ENCODE results near the gene NFS1.

The NFS1 gene

DNA sequence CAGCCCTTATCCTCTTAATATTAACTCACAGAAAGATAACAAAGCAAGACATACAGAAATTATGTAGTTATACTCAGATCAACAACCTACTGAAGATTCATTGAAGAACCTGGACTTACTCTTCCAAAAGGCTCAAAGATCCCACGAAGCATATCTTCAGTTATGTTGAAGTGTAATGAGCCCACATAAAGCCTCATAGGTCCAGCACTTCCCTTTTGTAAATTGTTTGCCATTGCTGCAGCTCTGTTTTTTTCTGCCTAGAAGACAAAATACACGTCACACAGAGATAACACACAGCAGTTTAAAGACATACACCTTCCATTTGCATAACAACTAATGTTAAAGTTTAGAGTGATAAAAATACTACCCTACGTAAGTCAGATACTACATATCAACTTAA lies 22.5 kb upstream of the NFS1 start:
- no peak overlapping the region for H3K27ac ChIP-seq
- peaks cover 71% of the 10 kb centered on the region for H3K36me3 ChIP-seq (ENCODE audit: insufficient read depth)

DNA sequence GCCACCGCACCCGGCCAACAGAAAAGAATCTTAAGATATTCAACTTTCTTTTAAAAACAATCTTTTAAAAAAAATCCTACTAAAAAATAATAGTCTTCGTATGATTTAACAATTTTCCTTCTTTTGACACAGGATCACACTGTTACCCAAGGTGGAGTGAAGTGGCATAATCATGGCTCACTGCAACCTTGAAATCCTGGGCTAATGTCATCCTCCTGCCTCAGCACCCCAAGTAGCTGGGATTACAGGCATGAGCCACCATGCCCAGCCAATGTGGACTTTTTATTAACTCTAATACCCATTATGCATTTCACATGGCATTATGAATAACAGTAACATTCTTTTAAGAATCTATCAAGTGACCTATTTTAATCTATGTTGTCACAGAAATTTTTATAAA lies 22.1 kb upstream of the NFS1 start:
- H4K20me1 ChIP-seq (ENCODE audit: insufficient read depth) = peaks cover 48% of the 10 kb centered on the region
- H3K27ac ChIP-seq = no peak overlapping the region
- H2AFZ ChIP-seq (ENCODE audit: low read depth) = no peak overlapping the region
- peaks cover 98% of the 10 kb centered on the region for H3K79me2 ChIP-seq (ENCODE audit: insufficient read depth, low read depth)
- no peak overlapping the region for H3K4me3 ChIP-seq (IDR thresholded peaks at IDR 0.05; ENCODE audit: insufficient read depth, low read depth, low read length)
- H3K4me2 ChIP-seq = no peak overlapping the region
- TF ChIP-seq, protein P1, sequence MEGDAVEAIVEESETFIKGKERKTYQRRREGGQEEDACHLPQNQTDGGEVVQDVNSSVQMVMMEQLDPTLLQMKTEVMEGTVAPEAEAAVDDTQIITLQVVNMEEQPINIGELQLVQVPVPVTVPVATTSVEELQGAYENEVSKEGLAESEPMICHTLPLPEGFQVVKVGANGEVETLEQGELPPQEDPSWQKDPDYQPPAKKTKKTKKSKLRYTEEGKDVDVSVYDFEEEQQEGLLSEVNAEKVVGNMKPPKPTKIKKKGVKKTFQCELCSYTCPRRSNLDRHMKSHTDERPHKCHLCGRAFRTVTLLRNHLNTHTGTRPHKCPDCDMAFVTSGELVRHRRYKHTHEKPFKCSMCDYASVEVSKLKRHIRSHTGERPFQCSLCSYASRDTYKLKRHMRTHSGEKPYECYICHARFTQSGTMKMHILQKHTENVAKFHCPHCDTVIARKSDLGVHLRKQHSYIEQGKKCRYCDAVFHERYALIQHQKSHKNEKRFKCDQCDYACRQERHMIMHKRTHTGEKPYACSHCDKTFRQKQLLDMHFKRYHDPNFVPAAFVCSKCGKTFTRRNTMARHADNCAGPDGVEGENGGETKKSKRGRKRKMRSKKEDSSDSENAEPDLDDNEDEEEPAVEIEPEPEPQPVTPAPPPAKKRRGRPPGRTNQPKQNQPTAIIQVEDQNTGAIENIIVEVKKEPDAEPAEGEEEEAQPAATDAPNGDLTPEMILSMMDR (conservative IDR thresholded peaks at IDR 0.05; ENCODE audit: low read depth, low read length) = no peak
- no peak overlapping the region for H3K9ac ChIP-seq
- H3K27me3 ChIP-seq (ENCODE audit: insufficient read depth, low read depth) = no peaks in the 10 kb centered on the region
- peaks cover 71% of the 10 kb centered on the region; the same call in 1 of the 2 replicates for H3K36me3 ChIP-seq (ENCODE audit: insufficient read depth)
- H3K4me1 ChIP-seq (ENCODE audit: low read depth, poor library complexity, severe bottlenecking) = peaks cover 15% of the 10 kb centered on the region

More for the DNA sequence above, 22.5 kb upstream of the NFS1 start:
- TF ChIP-seq, protein P1 (conservative IDR thresholded peaks at IDR 0.05; ENCODE audit: low read depth, low read length) = no peak
- Histone ChIP-seq H3K4me2 (no peak overlapping the region), H3K79me2 (ENCODE audit: insufficient read depth, low read depth) (peaks cover 98% of the 10 kb centered on the region), H3K27me3 (ENCODE audit: insufficient read depth, low read depth) (no peaks in the 10 kb centered on the region), H2AFZ (ENCODE audit: low read depth) (no peak overlapping the region), H3K4me1 (ENCODE audit: low read depth, poor library complexity, severe bottlenecking) (peaks cover 19% of the 10 kb centered on the region), H4K20me1 (ENCODE audit: insufficient read depth) (peaks cover 52% of the 10 kb centered on the region), H3K9ac (no peak overlapping the region), H3K4me3 (IDR thresholded peaks at IDR 0.05; ENCODE audit: insufficient read depth, low read depth, low read length) (no peak overlapping the region)

DNA sequence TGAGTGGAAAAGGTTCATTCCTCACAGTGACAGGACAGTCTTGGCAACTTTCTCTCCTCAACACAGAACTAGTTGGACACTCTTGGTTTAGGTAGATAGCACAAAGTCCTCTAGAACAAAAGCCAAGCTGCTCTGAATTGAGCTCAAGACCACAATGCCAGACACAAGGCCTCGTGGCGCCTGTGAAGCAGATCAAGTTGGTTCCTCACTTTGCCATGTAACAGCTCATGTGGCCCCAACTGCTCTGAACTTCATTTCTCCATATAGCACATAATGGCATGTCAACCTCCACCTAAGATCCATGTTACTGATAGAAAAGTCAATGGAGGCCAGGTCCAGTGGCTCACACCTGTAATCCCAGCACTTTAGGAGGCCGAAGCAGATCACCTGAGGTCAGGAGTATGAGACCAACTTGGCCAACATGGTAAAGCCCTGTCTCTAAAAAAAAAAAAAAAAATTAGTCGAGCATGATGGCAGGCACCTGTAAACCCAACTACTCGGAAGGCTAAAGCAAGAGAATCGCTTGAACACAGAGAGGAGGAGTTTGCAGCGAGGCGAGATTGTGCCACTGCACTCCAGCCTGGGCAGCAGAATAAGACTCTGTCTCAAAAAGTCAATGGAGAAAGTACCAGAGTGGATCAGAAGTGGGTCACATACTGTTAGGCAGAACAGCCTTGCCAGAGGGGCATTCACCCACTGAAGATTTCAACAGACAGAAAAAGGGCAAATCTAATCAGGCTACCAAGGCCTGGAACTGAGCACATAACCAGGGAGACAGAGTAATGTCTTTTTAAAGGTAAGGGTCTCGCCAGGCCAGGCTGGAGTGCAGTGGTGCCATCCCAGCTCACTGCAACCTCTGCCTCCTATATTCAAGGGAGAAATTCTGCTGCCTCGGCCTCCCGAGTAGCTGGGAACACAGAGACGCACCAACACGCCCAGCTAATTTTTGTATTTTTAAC lies 21.3 kb upstream of the NFS1 start:
- Histone ChIP-seq H3K79me2 (ENCODE audit: insufficient read depth, low read depth) (peaks cover 97% of the 10 kb centered on the region), H4K20me1 (ENCODE audit: insufficient read depth) (peaks cover 44% of the 10 kb centered on the region), H3K9ac (no peak overlapping the region)

DNA sequence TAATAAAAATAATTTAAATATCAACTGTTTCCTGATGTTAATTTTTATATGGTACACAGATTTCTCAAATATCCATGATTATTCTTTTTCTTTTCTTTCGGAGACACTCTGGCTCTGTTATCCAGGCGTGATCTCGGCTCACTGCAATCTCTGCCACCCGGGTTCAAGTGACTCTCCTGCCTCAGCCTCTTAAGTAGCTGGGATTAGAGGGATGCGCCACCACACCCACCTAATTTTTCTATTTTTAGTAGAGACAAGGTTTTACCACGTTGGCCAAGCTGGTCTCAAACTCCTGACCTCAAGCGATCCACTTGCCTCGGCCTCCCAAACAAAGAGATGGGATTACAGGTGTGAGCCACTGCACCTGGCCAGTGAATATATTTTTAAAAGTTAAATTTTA lies 20.6 kb upstream of the NFS1 start:
- Histone ChIP-seq H3K36me3 (ENCODE audit: insufficient read depth) (peaks cover 78% of the 10 kb centered on the region; the same call in 1 of the 2 replicates), H3K9ac (no peak overlapping the region), H3K4me2 (no peak overlapping the region), H3K27ac (0 out of 2 replicates have a peak overlapping the region, but pooled peaks have one; percentile 2), H3K4me3 (IDR thresholded peaks at IDR 0.05; ENCODE audit: insufficient read depth, low read depth, low read length) (no peak overlapping the region), H4K20me1 (ENCODE audit: insufficient read depth) (peaks cover 41% of the 10 kb centered on the region), H2AFZ (ENCODE audit: low read depth) (no peak overlapping the region), H3K79me2 (ENCODE audit: insufficient read depth, low read depth) (peaks cover 97% of the 10 kb centered on the region), H3K4me1 (ENCODE audit: low read depth, poor library complexity, severe bottlenecking) (peaks cover 4% of the 10 kb centered on the region), H3K27me3 (ENCODE audit: insufficient read depth, low read depth) (no peaks in the 10 kb centered on the region)
- TF ChIP-seq, protein P1 (conservative IDR thresholded peaks at IDR 0.05; ENCODE audit: low read depth, low read length) = no peak

More for the DNA sequence above, 21.3 kb upstream of the NFS1 start:
- no peak overlapping the region for H3K4me2 ChIP-seq
- peaks cover 7% of the 10 kb centered on the region for H3K4me1 ChIP-seq (ENCODE audit: low read depth, poor library complexity, severe bottlenecking)
- H3K4me3 ChIP-seq (IDR thresholded peaks at IDR 0.05; ENCODE audit: insufficient read depth, low read depth, low read length) = no peak overlapping the region
- H3K27me3 ChIP-seq (ENCODE audit: insufficient read depth, low read depth) = no peaks in the 10 kb centered on the region
- H2AFZ ChIP-seq (ENCODE audit: low read depth) = no peak overlapping the region
- H3K36me3 ChIP-seq (ENCODE audit: insufficient read depth) = peaks cover 72% of the 10 kb centered on the region; the same call in 1 of the 2 replicates
- TF ChIP-seq, protein P1 (conservative IDR thresholded peaks at IDR 0.05; ENCODE audit: low read depth, low read length) = no peak
- H3K27ac ChIP-seq = 0 out of 2 replicates have a peak overlapping the region, but pooled peaks have one; percentile 2

Data from KMS-11 (cell line).